A549 (cell line): Measurements from ENCODE around the gene DNM3.

Source experiments
- HDAC2 ChIP-seq: fragments of 200-600 bp; sonication (generic); IDR thresholded peaks from 2 replicates; pipeline ENCODE4 v1.6.1; 2016
- HEYL ChIP-seq: fragments of 250-450 bp; sonication (Bioruptor Pico); IDR thresholded peaks from 2 replicates; pipeline ENCODE4 v1.8.0; 2021; ENCODE audit warnings: mild to moderate bottlenecking, moderate library complexity
- MAFK ChIP-seq: fragments of 450-650 bp; IDR thresholded peaks from 2 replicates; pipeline ENCODE4 v1.6.1; 2014; ENCODE audit not compliant: partially characterized antibody
- MYC ChIP-seq: IDR thresholded peaks from 2 replicates; pipeline ENCODE4 v1.6.1; 2012; ENCODE audit warnings: mild to moderate bottlenecking, inconsistent platforms, low read length, improper control_type of control experiment, borderline replicate concordance

- TF ChIP-seq MAFK (no peak), HEYL (CRISPR knock-in tag) (no peak), HDAC2 (no peak), MYC (no peak)
Observed at GRCh38 chr1:172308577-172308976, 467.3 kb downstream of the DNM3 start.
